WTC11 (cell line): ENCODE data around the gene SLC1A6. TPM values are rescaled to one million over a fixed set of nuclear protein-coding genes. Genes with fewer than 3 reads are reported as not detected.

ENCODE experiments used
- ATAC-seq: fragments of 200-7000 bp; cut with Tn5 transposase; 2 replicates; pipeline ENCODE4 v1.10.0; 2021; ENCODE audit warnings: mild to moderate bottlenecking, moderate library complexity
- CTCF ChIA-PET: fragments of 300-600 bp; sonication (Branson Sonifier 250); formaldehyde crosslinking; loops from one replicate; lab custom pipeline; 2021; ENCODE audit warnings: antibody characterized with exemption; lab: Charles Lee
- POLR2A ChIA-PET: fragments of 350-600 bp; sonication (Branson Sonifier 250); formaldehyde crosslinking; loops from one replicate; lab custom pipeline; 2021; ENCODE audit warnings: antibody characterized with exemption; lab: Charles Lee
- DNase-seq: peaks from one replicate; pipeline ENCODE4 v3.0.0; 2021; ENCODE audit warnings: low spot score
- H3K27ac Mint-ChIP-seq: 2 replicates; pipeline ENCODE4 v1.8.0; 2021; ENCODE audit warnings: mixed read lengths
- H3K27me3 Mint-ChIP-seq: 2 replicates; pipeline ENCODE4 v1.8.0; 2021; ENCODE audit warnings: low read depth, mild to moderate bottlenecking, moderate library complexity, mixed read lengths
- H3K36me3 Mint-ChIP-seq: 2 replicates; pipeline ENCODE4 v1.8.0; 2021; ENCODE audit warnings: mixed read lengths
- H3K4me1 Mint-ChIP-seq: 2 replicates; pipeline ENCODE4 v1.8.0; 2022; ENCODE audit warnings: mixed read lengths
- H3K4me3 Mint-ChIP-seq: 2 replicates; pipeline ENCODE4 v1.8.0; 2021; ENCODE audit warnings: mild to moderate bottlenecking, moderate library complexity, mixed read lengths
- H3K9me3 Mint-ChIP-seq: 2 replicates; pipeline ENCODE4 v1.8.0; 2021; ENCODE audit warnings: mixed read lengths
- AFF4 ChIP-seq: sonication (generic); formaldehyde crosslinking; IDR thresholded peaks from 2 replicates; pipeline ENCODE4 v1.8.1; 2023; ENCODE audit warnings: mild to moderate bottlenecking, missing genetic modification reagents, borderline replicate concordance
- CBFB ChIP-seq: sonication (generic); formaldehyde crosslinking; IDR thresholded peaks from 2 replicates; pipeline ENCODE4 v1.8.1; 2022; ENCODE audit warnings: mild to moderate bottlenecking, low read depth, missing genetic modification reagents
- CREB1 ChIP-seq: sonication (generic); formaldehyde crosslinking; IDR thresholded peaks from 2 replicates; pipeline ENCODE4 v1.8.0; 2023; ENCODE audit warnings: mild to moderate bottlenecking, missing genetic modification reagents
- FOXJ3 ChIP-seq: sonication (generic); formaldehyde crosslinking; IDR thresholded peaks from 2 replicates; pipeline ENCODE4 v1.9.0; 2021; ENCODE audit warnings: missing genetic modification reagents, mild to moderate bottlenecking, borderline replicate concordance
- FOXK1 ChIP-seq: sonication (generic); formaldehyde crosslinking; IDR thresholded peaks from 2 replicates; pipeline ENCODE4 v1.8.0; 2022; ENCODE audit warnings: mild to moderate bottlenecking, moderate library complexity, missing genetic modification reagents
- GABPB1 ChIP-seq: sonication (generic); formaldehyde crosslinking; IDR thresholded peaks from 2 replicates; pipeline ENCODE4 v1.8.1; 2023; ENCODE audit warnings: mild to moderate bottlenecking, missing genetic modification reagents
- HMGA2 ChIP-seq: fragments of 250-450 bp; sonication (Bioruptor Pico); IDR thresholded peaks from 2 replicates; pipeline ENCODE4 v1.4.0; 2021; ENCODE audit warnings: mild to moderate bottlenecking, moderate library complexity
- IRF2 ChIP-seq: sonication (generic); formaldehyde crosslinking; IDR thresholded peaks from 2 replicates; pipeline ENCODE4 v1.8.0; 2022; ENCODE audit warnings: low read depth, missing genetic modification reagents, borderline replicate concordance
- MAX ChIP-seq: sonication (generic); formaldehyde crosslinking; IDR thresholded peaks from 2 replicates; pipeline ENCODE4 v1.8.0; 2022; ENCODE audit warnings: mild to moderate bottlenecking, missing genetic modification reagents
- NR2C2 ChIP-seq: sonication (generic); formaldehyde crosslinking; IDR thresholded peaks from 2 replicates; pipeline ENCODE4 v1.8.0; 2022; ENCODE audit warnings: mild to moderate bottlenecking, missing genetic modification reagents
- RELA ChIP-seq: sonication (generic); formaldehyde crosslinking; IDR thresholded peaks from 2 replicates; pipeline ENCODE4 v1.8.1; 2022; ENCODE audit warnings: missing genetic modification reagents, mild to moderate bottlenecking, borderline replicate concordance
- SP1 ChIP-seq: sonication (generic); formaldehyde crosslinking; conservative IDR thresholded peaks from 2 replicates; pipeline ENCODE4 v1.8.1; 2022; ENCODE audit warnings: missing genetic modification reagents
- ZNF121 ChIP-seq: sonication (generic); formaldehyde crosslinking; IDR thresholded peaks from 2 replicates; pipeline ENCODE4 v1.8.0; 2023; ENCODE audit warnings: missing genetic modification reagents
- ZNF416 ChIP-seq: fragments of 250-450 bp; sonication (Bioruptor Pico); IDR thresholded peaks from 2 replicates; pipeline ENCODE4 v1.9.0; 2021; ENCODE audit warnings: mild to moderate bottlenecking, inconsistent platforms
- total RNA-seq: library from RNA; stranded (reverse); gene quantifications from 3 replicates; pipeline ENCODE4 v1.2.3, GENCODE V29; 2021
- TF ChIP-seq, protein P1 (sequence below): fragments of 250-450 bp; sonication (Bioruptor Pico); IDR thresholded peaks from 2 replicates; pipeline ENCODE4 v2.1.2; 2022; ENCODE audit warnings: mild to moderate bottlenecking, moderate library complexity
- TF ChIP-seq, protein P2 (sequence below): sonication (generic); formaldehyde crosslinking; IDR thresholded peaks from 2 replicates; pipeline ENCODE4 v1.8.0; 2023; ENCODE audit warnings: missing genetic modification reagents, mild to moderate bottlenecking, borderline replicate concordance
- TF ChIP-seq, protein P3 (sequence below): sonication (generic); formaldehyde crosslinking; IDR thresholded peaks from 2 replicates; pipeline ENCODE4 v1.8.0; 2022; ENCODE audit warnings: mild to moderate bottlenecking, missing genetic modification reagents
- TF ChIP-seq, protein P4 (sequence below): sonication (generic); formaldehyde crosslinking; conservative IDR thresholded peaks from 2 replicates; pipeline ENCODE4 v1.8.1; 2022; ENCODE audit warnings: mild to moderate bottlenecking, missing genetic modification reagents
- TF ChIP-seq, protein P5 (sequence below): fragments of 200-600 bp; IDR thresholded peaks from 2 replicates; pipeline ENCODE4 v1.8.0; 2022; ENCODE audit warnings: antibody characterized with exemption

Gene SLC1A6
- total RNA-seq, 1 experiment from 2014 or later = 12.0 TPM

GRCh38 chr19:14940266-14940665 is 39.4 kb downstream of the SLC1A6 start:
- TF ChIP-seq, protein P1, sequence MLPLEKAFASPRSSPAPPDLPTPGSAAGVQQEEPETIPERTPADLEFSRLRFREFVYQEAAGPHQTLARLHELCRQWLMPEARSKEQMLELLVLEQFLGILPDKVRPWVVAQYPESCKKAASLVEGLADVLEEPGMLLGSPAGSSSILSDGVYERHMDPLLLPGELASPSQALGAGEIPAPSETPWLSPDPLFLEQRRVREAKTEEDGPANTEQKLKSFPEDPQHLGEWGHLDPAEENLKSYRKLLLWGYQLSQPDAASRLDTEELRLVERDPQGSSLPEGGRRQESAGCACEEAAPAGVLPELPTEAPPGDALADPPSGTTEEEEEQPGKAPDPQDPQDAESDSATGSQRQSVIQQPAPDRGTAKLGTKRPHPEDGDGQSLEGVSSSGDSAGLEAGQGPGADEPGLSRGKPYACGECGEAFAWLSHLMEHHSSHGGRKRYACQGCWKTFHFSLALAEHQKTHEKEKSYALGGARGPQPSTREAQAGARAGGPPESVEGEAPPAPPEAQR (CRISPR knock-in tag) = no peak
- TF ChIP-seq IRF2 (CRISPR knock-in tag) (no peak), ZNF416 (CRISPR knock-in tag) (no peak), HMGA2 (CRISPR knock-in tag) (no peak), FOXK1 (CRISPR knock-in tag) (no peak), FOXJ3 (CRISPR knock-in tag) (no peak)
- POLR2A ChIA-PET = no interaction called here
- CTCF ChIA-PET = no interaction called here
- H3K27ac Mint-ChIP-seq = no peak overlapping the region
- ATAC-seq (no peak), DNase-seq (no peak)
- H3K4me1 Mint-ChIP-seq = no peaks in the 10 kb centered on the region
- H3K4me3 Mint-ChIP-seq = no peak overlapping the region
- peaks cover 16% of the 10 kb centered on the region for H3K9me3 Mint-ChIP-seq
- peaks cover 16% of the 10 kb centered on the region for H3K27me3 Mint-ChIP-seq
- peaks cover 4% of the 10 kb centered on the region; the same call in 1 of the 2 replicates for H3K36me3 Mint-ChIP-seq

DNA sequence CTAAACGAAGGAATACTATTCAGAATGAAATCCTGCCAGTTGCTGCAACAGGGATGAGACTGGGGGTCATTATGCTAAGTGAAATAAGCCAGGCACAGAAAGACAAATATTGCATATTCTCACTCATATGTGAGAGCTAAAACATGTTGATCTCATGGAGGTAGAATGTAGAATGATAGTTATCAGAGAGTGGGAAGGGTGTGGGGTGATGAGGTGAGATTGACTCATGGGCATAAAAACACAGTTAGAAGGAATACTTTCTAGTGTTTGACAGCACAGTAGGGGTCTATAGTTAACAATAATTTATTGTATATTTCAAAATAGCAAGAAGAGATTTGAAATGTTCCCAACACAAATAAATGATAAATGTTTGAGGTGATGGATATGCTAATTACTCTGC is 46.2 kb downstream of the SLC1A6 start:
- Mint-ChIP-seq H3K4me1 (no peaks in the 10 kb centered on the region), H3K27me3 (peaks cover 10% of the 10 kb centered on the region), H3K27ac (no peak overlapping the region), H3K36me3 (no peaks in the 10 kb centered on the region), H3K4me3 (no peak overlapping the region), H3K9me3 (peaks cover 14% of the 10 kb centered on the region)
- TF ChIP-seq, protein P2, sequence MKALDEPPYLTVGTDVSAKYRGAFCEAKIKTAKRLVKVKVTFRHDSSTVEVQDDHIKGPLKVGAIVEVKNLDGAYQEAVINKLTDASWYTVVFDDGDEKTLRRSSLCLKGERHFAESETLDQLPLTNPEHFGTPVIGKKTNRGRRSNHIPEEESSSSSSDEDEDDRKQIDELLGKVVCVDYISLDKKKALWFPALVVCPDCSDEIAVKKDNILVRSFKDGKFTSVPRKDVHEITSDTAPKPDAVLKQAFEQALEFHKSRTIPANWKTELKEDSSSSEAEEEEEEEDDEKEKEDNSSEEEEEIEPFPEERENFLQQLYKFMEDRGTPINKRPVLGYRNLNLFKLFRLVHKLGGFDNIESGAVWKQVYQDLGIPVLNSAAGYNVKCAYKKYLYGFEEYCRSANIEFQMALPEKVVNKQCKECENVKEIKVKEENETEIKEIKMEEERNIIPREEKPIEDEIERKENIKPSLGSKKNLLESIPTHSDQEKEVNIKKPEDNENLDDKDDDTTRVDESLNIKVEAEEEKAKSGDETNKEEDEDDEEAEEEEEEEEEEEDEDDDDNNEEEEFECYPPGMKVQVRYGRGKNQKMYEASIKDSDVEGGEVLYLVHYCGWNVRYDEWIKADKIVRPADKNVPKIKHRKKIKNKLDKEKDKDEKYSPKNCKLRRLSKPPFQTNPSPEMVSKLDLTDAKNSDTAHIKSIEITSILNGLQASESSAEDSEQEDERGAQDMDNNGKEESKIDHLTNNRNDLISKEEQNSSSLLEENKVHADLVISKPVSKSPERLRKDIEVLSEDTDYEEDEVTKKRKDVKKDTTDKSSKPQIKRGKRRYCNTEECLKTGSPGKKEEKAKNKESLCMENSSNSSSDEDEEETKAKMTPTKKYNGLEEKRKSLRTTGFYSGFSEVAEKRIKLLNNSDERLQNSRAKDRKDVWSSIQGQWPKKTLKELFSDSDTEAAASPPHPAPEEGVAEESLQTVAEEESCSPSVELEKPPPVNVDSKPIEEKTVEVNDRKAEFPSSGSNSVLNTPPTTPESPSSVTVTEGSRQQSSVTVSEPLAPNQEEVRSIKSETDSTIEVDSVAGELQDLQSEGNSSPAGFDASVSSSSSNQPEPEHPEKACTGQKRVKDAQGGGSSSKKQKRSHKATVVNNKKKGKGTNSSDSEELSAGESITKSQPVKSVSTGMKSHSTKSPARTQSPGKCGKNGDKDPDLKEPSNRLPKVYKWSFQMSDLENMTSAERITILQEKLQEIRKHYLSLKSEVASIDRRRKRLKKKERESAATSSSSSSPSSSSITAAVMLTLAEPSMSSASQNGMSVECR (CRISPR knock-in tag) = no peak
- TF ChIP-seq NR2C2 (CRISPR knock-in tag) = no peak
- TF ChIP-seq ZNF121 = no peak
- TF ChIP-seq MAX (CRISPR knock-in tag) = no peak
- ATAC-seq = no peak
- ChIA-PET CTCF (no interaction called here), POLR2A (no interaction called here)
- no peak for DNase-seq

GRCh38 chr19:14916848-14917247 is 62.8 kb downstream of the SLC1A6 start:
- ATAC-seq = peak; percentile 44; the same call in 1 of the 2 replicates
- DNase-seq = no peak
- Mint-ChIP-seq H3K9me3 (peaks cover 7% of the 10 kb centered on the region; the same call in 1 of the 2 replicates), H3K36me3 (no peaks in the 10 kb centered on the region), H3K27ac (no peak overlapping the region), H3K4me3 (no peak overlapping the region), H3K4me1 (no peaks in the 10 kb centered on the region), H3K27me3 (peaks cover 9% of the 10 kb centered on the region)
- ChIA-PET CTCF (interaction anchor here (0.9 to 1.3 kb wide), 4 partner anchors 10 to 175 kb away, joined by 3 to 8 read pairs (median 6); no protein-coding TSS in a partner anchor), POLR2A (no interaction called here)
- TF ChIP-seq FOXJ3 (CRISPR knock-in tag) = no peak
- TF ChIP-seq GABPB1 (CRISPR knock-in tag) = no peak
- TF ChIP-seq CBFB = no peak
- TF ChIP-seq RELA (CRISPR knock-in tag) = no peak
- TF ChIP-seq, protein P3, sequence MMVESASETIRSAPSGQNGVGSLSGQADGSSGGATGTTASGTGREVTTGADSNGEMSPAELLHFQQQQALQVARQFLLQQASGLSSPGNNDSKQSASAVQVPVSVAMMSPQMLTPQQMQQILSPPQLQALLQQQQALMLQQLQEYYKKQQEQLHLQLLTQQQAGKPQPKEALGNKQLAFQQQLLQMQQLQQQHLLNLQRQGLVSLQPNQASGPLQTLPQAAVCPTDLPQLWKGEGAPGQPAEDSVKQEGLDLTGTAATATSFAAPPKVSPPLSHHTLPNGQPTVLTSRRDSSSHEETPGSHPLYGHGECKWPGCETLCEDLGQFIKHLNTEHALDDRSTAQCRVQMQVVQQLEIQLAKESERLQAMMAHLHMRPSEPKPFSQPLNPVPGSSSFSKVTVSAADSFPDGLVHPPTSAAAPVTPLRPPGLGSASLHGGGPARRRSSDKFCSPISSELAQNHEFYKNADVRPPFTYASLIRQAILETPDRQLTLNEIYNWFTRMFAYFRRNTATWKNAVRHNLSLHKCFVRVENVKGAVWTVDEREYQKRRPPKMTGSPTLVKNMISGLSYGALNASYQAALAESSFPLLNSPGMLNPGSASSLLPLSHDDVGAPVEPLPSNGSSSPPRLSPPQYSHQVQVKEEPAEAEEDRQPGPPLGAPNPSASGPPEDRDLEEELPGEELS (CRISPR knock-in tag) = no peak
- TF ChIP-seq SP1 (CRISPR knock-in tag) = no peak
- no peak for TF ChIP-seq CREB1 (CRISPR knock-in tag)
- TF ChIP-seq AFF4 = no peak
- TF ChIP-seq, protein P4, sequence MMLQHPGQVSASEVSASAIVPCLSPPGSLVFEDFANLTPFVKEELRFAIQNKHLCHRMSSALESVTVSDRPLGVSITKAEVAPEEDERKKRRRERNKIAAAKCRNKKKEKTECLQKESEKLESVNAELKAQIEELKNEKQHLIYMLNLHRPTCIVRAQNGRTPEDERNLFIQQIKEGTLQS (CRISPR knock-in tag) = no peak
- TF ChIP-seq, protein P5, sequence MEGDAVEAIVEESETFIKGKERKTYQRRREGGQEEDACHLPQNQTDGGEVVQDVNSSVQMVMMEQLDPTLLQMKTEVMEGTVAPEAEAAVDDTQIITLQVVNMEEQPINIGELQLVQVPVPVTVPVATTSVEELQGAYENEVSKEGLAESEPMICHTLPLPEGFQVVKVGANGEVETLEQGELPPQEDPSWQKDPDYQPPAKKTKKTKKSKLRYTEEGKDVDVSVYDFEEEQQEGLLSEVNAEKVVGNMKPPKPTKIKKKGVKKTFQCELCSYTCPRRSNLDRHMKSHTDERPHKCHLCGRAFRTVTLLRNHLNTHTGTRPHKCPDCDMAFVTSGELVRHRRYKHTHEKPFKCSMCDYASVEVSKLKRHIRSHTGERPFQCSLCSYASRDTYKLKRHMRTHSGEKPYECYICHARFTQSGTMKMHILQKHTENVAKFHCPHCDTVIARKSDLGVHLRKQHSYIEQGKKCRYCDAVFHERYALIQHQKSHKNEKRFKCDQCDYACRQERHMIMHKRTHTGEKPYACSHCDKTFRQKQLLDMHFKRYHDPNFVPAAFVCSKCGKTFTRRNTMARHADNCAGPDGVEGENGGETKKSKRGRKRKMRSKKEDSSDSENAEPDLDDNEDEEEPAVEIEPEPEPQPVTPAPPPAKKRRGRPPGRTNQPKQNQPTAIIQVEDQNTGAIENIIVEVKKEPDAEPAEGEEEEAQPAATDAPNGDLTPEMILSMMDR = no peak
